GM12874 (cell line): ENCODE results near the gene UGT1A10.
"Not testable (repeated sequence)": the region's sequence is repeated elsewhere in the genome, so short reads cannot be mapped to it uniquely, and the experiment has no call there.

ENCODE experiments used
- TF ChIP-seq, protein P1 (sequence below): IDR thresholded peaks from 2 replicates; pipeline ENCODE4 v1.5.1; 2011; ENCODE audit warnings: low read depth, mild to moderate bottlenecking, control low read depth, low read length, moderate library complexity; ENCODE audit not compliant: insufficient read depth

The UGT1A10 gene

DNA sequence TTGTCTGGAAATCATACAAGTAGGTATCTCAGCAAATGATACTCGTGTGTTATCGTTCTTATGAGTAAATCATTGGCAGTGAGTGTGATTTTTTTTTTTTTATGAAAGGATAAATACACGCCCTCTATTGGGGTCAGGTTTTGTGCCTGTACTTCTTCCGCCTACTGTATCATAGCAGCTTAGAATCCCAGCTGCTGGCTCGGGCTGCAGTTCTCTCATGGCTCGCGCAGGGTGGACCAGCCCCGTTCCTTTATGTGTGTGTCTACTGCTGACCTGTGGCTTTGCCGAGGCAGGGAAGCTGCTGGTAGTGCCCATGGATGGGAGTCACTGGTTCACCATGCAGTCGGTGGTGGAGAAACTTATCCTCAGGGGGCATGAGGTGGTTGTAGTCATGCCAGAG is at the start of gene UGT1A10:
Gene UGT1A10 (plus strand): TSS at position 143 of the 400 bp plus-strand sequence. CDS start 75 bp downstream, at position 218.
- TF ChIP-seq, protein P1, sequence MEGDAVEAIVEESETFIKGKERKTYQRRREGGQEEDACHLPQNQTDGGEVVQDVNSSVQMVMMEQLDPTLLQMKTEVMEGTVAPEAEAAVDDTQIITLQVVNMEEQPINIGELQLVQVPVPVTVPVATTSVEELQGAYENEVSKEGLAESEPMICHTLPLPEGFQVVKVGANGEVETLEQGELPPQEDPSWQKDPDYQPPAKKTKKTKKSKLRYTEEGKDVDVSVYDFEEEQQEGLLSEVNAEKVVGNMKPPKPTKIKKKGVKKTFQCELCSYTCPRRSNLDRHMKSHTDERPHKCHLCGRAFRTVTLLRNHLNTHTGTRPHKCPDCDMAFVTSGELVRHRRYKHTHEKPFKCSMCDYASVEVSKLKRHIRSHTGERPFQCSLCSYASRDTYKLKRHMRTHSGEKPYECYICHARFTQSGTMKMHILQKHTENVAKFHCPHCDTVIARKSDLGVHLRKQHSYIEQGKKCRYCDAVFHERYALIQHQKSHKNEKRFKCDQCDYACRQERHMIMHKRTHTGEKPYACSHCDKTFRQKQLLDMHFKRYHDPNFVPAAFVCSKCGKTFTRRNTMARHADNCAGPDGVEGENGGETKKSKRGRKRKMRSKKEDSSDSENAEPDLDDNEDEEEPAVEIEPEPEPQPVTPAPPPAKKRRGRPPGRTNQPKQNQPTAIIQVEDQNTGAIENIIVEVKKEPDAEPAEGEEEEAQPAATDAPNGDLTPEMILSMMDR = not testable (repeated sequence)

DNA sequence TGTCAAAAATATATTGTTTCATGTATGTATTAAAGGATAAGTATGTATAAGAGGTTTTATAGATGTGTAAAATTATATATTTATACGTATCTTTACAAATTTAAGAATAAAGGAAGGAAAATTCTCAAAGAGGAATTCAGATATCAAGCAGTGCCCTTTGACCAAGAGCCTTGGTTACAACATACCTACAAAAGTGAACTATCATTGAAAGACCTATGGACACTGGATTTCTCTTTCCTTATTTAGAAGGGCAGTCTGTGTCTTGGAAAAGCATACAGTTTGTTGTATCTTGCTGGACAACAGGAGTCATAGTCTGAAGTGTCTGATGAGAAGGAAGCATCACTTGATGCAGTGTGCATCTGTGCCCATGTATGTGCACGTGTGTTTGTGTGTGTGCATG is 47.8 kb upstream of the UGT1A10 start:
- TF ChIP-seq, protein P1 = no peak

DNA sequence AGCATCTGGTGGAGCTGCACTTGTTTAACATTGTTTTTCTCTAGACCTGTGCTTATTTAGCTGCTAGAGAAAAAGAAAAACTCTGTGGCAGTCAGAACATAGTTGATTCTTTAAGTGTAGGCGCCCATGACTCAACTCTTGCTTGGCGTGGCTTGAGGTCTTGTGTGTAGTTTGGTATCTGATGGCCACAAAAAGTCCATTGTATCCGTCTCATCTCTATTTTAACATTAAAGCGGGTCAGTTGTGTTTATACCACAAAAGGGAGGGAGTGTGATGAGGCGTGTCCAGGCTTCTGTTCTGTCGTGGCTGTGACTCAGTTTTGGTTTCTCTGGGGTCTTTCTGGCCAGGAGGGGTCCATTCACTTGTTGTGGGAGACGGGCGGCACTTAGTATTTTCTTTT is 43.0 kb upstream of the UGT1A10 start:
- TF ChIP-seq, protein P1 = no peak

- TF ChIP-seq, protein P1 = no peak
Observed at GRCh38 chr2:233597522-233597921, 38.7 kb upstream of the UGT1A10 start.

DNA sequence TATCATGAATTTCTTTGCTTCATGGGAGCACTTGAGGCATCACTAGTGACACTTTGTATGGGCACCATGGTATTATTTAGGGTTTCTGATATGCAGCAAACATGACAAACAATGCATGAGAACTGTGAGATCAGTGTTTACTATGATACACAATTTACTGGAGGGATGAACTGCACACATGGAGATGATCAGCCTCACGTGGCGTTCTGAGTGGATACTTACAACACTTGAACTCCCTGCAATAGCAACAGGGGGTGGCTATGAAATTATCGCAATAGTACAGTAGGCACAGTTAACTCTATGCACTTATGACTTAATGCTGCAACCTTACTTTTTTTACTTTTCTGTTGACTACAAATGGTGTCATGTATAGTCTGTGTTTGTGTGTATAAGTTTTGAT is 37.3 kb upstream of the UGT1A10 start:
- TF ChIP-seq, protein P1 = no peak

GRCh38 chr2:233600386-233600785 is 35.9 kb upstream of the UGT1A10 start:
- TF ChIP-seq, protein P1 = no peak

- TF ChIP-seq, protein P1 = no peak
Observed at GRCh38 chr2:233602076-233602475, 34.2 kb upstream of the UGT1A10 start.

GRCh38 chr2:233603520-233603919 is 32.7 kb upstream of the UGT1A10 start:
- TF ChIP-seq, protein P1 = no peak
